DMS79 (cell line): ENCODE results near the gene LCAT.
"Not testable (repeated sequence)": the region's sequence is repeated elsewhere in the genome, so short reads cannot be mapped to it uniquely, and the experiment has no call there.

Experiments used
- DNase-seq: peaks from one replicate; lab custom pipeline; 2025; lab: John Stamatoyannopoulos, UW

Gene LCAT

DNA sequence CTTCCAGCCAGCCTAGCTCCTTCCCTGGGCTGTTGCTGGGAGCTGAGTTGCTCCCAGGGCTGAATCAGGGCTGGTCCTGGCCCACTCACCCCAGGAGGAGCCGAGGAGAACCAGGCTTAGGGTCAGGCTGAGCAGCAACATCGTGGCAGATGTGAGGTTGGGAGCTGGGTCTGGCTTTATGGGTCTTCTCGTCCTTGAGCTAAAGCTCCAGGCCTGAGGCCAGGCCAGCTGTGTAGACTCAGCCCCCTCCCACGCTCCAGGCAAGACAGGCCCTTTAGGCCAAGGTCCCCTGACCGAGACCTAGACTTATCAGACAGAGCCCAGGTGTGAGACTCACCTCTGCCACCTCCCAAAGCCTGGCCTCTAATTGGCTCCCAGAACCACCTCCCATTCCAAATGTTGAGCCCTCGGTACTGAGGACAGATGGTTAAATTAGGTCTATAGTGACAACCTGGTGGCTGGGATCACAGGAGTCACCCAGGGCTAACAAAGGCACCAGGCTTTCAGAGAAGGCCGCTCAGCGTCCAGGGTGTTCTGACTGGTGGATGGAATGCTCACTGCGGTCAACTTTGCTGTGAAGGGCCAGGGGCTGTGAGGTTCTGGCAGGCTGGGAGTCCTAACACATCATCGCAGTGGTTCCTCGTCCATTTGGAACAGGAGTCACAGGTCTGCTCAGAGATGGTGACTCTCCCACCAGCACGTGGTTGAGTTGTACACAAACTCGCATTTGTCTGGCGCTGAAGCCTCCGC lies 12.0 kb downstream of the LCAT start, which contains the start of gene CTRL:
TSS of gene CTRL (minus strand) at position 151 of the 750 bp plus-strand sequence. CDS start at position 141, 10 bp downstream.
- DNase-seq: no peak

DNA sequence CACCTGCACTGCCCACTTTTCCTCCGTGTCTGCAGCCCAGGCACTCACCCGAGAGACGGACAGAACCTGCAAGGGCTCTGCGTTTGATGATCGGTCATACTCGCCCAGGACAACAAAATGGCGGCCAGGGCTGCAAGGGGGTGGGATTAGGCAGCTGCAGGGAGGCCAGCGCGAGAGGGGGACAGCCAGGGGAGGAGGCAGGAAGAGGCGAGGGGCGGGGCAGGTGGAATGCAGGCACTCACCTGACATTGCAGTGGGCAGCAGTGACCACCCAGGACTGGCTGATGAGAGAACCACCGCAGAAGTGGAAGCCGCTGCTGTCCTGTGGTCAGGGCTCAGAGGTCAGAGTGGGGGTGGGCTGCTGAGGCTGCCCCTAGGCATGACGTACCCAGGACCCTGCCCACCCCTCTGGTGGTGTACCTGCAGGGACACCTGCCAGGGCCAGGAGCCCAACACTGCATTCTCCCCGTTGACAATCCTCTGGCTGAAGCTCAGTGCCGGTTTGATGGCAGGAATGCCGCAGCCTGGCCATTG lies 13.2 kb downstream of the LCAT start:
- DNase-seq: no peak

DNA sequence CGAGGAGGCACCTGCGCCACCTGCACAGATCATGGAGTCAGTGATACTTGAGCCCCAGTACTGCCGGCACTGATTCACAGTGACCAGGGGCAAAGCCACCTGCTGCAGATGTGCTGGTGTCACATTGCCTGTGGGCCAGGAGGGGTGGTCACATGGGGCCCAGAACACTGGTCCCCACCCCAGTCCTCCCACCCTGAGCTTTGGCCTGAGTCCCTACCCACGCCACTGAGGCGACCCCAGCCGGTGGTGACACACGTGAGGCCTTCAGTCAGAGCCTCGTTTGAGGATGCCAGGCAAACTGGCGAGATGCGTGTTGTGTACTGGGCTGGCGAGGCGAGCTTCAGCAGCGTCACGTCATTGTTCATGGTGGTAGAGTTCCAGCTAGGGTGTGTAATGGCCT lies 13.7 kb downstream of the LCAT start:
- no peak for DNase-seq

DNA sequence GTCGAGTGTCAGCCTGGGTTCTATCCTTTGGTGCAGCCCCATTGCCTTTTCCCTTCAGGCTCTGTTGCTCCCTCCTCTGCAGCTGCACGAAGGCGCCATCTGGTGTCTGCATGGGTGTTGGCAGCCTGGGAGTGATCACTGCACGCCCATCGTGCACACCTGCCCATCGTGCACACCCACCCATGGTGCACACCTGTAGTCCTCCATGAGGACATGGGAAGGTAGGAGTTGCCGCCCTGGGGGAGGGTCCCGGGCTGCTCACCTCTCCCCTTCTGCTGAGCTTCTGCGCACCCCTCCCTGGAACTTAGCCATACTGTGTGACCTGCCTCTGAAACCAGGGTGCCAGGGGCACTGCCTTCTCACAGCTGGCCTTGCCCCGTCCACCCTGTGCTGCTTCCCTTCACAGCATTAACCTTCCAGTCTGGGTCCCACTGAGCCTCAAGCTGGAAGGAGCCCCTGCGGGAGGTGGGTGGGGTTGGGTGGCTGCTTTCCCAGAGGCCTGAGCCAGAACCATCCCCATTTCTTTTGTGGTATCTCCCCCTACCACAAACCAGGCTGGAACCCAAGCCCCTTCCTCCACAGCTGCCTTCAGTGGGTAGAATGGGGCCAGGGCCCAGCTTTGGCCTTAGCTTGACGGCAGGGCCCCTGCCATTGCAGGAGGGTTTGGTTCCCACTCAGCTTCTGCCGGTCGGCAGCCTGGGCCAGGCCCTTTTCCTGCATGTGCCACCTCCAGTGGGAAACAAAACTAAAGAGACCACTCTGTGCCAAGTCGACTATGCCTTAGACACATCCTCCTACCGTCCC lies 15.2 kb downstream of the LCAT start:
- DNase-seq: peak; percentile 51

GRCh38 chr16:67928147-67928546 lies 15.8 kb downstream of the LCAT start:
- DNase-seq: no peak

DNA sequence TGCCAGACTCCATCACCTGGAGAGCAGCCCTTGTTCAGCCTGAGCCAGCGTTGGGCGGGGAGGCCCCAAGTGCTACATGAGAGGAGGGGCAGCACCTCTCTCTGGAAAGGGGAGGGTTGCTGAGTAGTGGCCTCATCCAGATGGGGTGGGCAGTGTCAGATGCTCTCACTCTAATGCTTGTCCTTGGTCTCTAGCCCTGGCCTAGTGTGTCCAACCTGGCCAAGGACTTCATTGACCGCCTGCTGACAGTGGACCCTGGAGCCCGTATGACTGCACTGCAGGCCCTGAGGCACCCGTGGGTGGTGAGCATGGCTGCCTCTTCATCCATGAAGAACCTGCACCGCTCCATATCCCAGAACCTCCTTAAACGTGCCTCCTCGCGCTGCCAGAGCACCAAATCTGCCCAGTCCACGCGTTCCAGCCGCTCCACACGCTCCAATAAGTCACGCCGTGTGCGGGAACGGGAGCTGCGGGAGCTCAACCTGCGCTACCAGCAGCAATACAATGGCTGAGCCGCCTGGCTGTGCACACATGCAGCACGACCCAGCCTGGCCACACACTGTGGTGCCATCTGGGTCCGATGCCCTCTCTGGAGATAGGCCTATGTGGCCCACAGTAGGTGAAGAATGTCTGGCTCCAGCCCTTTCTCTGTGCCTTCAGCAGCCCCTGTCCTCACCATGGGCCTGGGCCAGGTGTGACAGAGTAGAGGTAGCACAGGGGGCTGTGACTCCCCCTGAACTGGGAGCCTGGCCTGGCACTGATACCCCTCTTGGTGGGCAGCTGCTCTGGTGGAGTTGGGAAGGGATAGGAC lies 16.6 kb downstream of the LCAT start:
- DNase-seq: no peak

DNA sequence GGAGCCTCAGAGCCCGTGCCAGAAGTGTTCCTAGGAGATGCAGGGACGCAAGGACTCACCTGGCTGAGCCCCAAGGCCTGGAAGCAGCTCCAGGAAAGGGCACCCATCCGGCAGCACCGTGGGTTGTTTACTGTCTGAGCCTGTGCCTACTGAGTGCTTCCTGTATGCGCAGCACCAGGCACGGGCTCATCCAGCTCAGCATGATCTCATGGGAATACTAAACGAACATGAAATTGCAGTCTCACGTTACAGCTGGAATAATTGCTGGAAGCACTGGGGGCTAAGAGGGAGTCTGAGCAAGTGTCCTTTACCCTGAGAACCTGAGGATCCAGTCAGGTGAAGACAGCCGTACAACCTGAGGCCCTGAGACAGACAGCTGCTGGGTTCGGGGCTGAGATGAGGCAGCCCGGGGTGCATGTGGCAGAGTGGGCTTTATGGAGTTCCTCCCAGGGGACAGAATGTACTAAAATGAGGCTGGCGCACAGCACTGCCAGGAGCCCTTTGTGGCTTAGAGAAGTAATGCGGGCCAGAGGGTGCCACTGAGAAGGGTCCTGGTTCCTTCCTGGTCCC lies 17.7 kb downstream of the LCAT start:
- DNase-seq: peak; percentile 67

- no peak for DNase-seq
These were observed 19.6 kb downstream of the LCAT start for GRCh38 chr16:67924140-67924906.

- DNase-seq: peak; percentile 82
These were observed 20.4 kb downstream of the LCAT start for GRCh38 chr16:67923414-67924116.

- DNase-seq: peak; percentile 82
These were observed 21.2 kb downstream of the LCAT start for GRCh38 chr16:67922740-67923139.

GRCh38 chr16:67922221-67922620 lies 21.7 kb downstream of the LCAT start:
- DNase-seq: no peak

DNA sequence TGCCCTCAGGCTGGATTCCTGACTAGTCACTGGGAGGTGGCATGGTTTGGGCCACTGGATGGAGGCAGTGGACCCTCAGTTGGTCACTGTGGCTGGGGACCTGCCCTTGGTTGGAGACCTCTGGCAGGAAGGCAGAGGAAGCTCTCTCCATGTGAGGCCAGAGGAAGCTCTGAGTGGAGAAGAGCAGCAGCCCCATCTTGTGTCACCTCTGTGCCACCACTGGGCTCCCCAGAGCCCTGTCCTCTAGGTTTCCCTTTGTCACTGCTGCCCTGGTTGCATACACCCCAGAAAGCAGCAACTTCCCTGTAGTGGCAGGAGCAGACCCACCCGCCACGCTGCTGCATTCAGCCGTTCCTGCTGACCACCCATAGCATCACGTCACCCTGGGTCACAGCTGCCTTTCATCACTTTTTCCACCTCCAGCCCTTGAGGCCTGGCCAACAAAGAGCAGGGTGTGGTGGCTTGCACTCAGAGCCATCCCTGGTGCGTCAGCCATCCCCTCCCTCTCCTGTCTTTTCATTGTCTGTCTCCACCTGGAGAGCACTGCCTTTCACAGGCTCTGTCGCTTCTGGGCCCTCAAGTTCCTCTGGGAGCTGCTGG lies 24.2 kb downstream of the LCAT start:
- DNase-seq: no peak

DNA sequence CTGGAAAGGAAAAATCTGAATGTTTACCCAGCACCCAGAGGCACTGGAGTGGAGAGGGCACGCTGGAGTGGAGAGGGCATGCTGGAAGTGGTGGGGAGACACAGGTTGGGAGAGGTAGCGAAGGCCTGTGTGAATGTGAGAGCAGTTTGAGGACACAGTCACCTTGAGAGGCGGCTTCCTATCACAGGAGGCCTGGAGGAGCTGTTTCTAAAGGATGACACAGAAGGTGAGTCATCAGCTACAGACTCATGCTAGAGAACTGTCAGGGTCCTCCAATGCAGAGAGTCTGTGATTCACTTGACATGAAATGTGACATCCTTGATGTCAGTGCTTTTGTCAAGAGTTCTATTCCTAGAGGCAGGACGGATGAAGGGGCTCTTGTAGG lies 26.1 kb downstream of the LCAT start:
- no peak for DNase-seq

GRCh38 chr16:67917140-67917851 lies 26.6 kb downstream of the LCAT start:
- DNase-seq: peak; percentile 44

GRCh38 chr16:67915831-67916723 lies 27.8 kb downstream of the LCAT start:
- DNase-seq: no peak

DNA sequence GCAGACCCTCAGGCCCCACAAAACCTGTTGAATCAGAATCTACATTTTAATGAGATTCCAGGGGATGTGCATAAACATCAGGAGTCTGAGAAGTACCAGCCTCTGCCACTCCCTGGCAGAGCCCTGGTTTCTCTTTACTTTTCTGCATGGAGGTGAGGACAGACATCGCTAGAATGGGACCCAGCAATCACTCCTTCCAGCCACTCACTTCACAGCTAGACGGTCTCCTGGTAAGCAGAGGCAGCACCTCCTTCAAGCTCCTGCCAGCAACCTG lies 28.5 kb downstream of the LCAT start:
- DNase-seq: not testable (repeated sequence)

DNA sequence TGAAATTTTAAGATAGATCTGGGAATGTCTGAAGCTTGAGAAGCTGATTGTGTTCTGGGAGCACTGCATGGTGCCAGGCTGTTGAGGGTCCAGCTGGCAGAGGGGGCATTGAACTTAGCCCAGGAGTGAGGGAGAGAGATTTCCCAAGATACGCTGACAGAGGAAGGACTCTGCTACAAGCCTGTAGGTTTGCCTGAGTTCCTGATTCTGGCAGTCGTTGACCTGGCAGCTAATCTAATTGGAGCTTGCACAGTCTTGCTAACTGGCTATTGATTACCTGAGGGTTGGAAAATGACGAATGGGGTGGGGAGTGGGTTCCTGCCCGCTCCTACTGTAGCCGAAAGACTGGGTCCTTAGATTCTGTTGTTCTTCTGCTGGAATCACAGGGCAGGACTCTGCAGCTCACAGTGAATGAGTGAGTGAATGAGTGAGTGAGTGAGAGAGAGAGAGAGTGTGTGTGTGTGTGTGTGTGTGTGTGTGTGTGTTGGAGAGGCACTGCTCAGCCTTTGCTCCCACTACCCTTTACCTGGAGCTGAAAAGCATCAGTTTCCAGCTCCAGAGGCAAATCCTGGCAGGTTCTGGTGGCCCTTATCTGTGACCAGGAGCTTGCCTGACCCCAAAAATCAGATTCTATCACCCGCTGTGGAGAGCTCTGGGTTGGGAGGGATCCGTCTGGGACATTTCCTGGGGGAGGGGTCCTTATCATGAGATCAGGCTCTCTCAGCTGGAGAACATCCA lies 29.0 kb downstream of the LCAT start:
- DNase-seq: no peak

DNA sequence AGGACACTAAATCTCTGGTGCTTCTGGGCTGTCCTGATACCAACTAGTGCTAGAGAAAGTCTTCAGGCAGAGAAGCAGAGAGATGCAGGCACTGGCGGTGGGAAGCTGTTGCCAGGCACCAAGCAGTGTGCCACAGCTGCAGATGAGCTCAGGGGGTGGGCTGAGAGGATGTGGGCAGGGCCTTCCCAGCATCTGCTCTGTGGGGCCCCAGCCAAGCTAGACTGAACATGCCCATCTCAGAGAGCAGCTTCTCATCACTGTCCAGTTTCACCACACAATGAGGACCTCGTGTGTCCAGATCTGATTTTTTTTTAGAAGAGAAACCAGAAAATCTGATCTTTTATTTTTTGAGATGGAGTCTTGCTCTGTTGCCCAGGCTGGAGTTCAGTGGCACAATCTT lies 33.8 kb downstream of the LCAT start:
- DNase-seq: no peak
